Keratinocyte (primary cell): ENCODE data around the gene CHST15. TPM values are rescaled to one million over a fixed set of nuclear protein-coding genes. Genes with fewer than 3 reads are reported as not detected.

ENCODE experiments used
- DNase-seq: peaks from one replicate; pipeline ENCODE4 v3.0.0-alpha.2; 2011; ENCODE audit warnings: low read depth, missing footprints, low spot score
- FAIRE-seq: peaks from 2 replicates; lab custom pipeline; 2011; peaks lifted over from hg19 to GRCh38; lab: Jason Lieb, UNC
- H2AFZ ChIP-seq: 2 replicates; pipeline ENCODE4 v1.6.0; 2012; ENCODE audit warnings: low read length, control low read depth, inconsistent platforms; ENCODE audit not compliant: control insufficient read depth
- H3K27ac ChIP-seq: 2 replicates; pipeline ENCODE4 v1.5.1; 2011; ENCODE audit warnings: low read length; ENCODE audit not compliant: control insufficient read depth, insufficient read depth
- H3K27me3 ChIP-seq: 3 replicates; pipeline ENCODE4 v1.6.0; 2011; ENCODE audit warnings: low read length; ENCODE audit not compliant: control insufficient read depth, insufficient read depth; ENCODE audit errors: extremely low read depth
- H3K36me3 ChIP-seq, 2 experiments: 2 replicates in 1 of 2; 3 replicates in 1 of 2; pipeline ENCODE4 v1.5.1; 2011; ENCODE audit warnings: low read length in 2 of 2, mild to moderate bottlenecking in 1 of 2; ENCODE audit not compliant: control insufficient read depth in 2 of 2, insufficient read depth in 2 of 2; ENCODE audit errors: extremely low read depth in 1 of 2
- H3K4me1 ChIP-seq: 3 replicates; pipeline ENCODE4 v1.5.1; 2011; ENCODE audit warnings: low read length; ENCODE audit not compliant: control insufficient read depth, insufficient read depth; ENCODE audit errors: extremely low read depth
- H3K4me2 ChIP-seq: 3 replicates; pipeline ENCODE4 v1.6.0; 2011; ENCODE audit warnings: low read depth, low read length; ENCODE audit not compliant: control insufficient read depth, insufficient read depth; ENCODE audit errors: extremely low read depth
- H3K4me3 ChIP-seq, 3 experiments: fragments of 200-600 bp in 1 of 3; sonication (generic) in 1 of 3; 2 replicates in 2 of 3; 3 replicates in 1 of 3; pipeline ENCODE4 v1.5.1; 2011 to 2016; ENCODE audit warnings: low read length in 3 of 3, mild to moderate bottlenecking in 3 of 3, control low read depth in 2 of 3, inconsistent platforms in 1 of 3, low read depth in 1 of 3, mixed read lengths in 1 of 3, mixed run types in 1 of 3, moderate library complexity in 1 of 3; ENCODE audit not compliant: control insufficient read depth in 2 of 3, insufficient read depth in 2 of 3; ENCODE audit errors: extremely low read depth in 1 of 3
- H3K79me2 ChIP-seq: 2 replicates; pipeline ENCODE4 v1.6.0; 2012; ENCODE audit warnings: low read length; ENCODE audit not compliant: control insufficient read depth, insufficient read depth
- H3K9ac ChIP-seq: 3 replicates; pipeline ENCODE4 v1.6.0; 2011; ENCODE audit warnings: low read length; ENCODE audit not compliant: control insufficient read depth, insufficient read depth; ENCODE audit errors: extremely low read depth
- H3K9me1 ChIP-seq: 3 replicates; pipeline ENCODE4 v1.6.0; 2011; ENCODE audit warnings: low read length; ENCODE audit not compliant: control insufficient read depth, insufficient read depth; ENCODE audit errors: extremely low read depth
- H3K9me3 ChIP-seq: 2 replicates; pipeline ENCODE4 v1.5.1; 2012; ENCODE audit warnings: low read depth, low read length; ENCODE audit not compliant: control insufficient read depth
- H4K20me1 ChIP-seq: 3 replicates; pipeline ENCODE4 v1.6.0; 2011; ENCODE audit warnings: low read length; ENCODE audit not compliant: control insufficient read depth, insufficient read depth; ENCODE audit errors: extremely low read depth
- CTCF ChIP-seq, 3 experiments: IDR thresholded peaks in 1 of 3; conservative IDR thresholded peaks in 1 of 3; optimal IDR thresholded peaks in 1 of 3; 2 replicates in 2 of 3; 3 replicates in 1 of 3; pipeline versions ENCODE3 to v1.5.1; 2011; ENCODE audit warnings: low read length in 3 of 3, mild to moderate bottlenecking in 3 of 3, moderate library complexity in 2 of 3, control low read depth in 1 of 3, inconsistent platforms in 1 of 3; ENCODE audit not compliant: insufficient read depth in 2 of 3; ENCODE audit errors: extremely low read depth in 1 of 3
- EZH2 ChIP-seq: IDR thresholded peaks from one replicate; pipeline ENCODE4 v1.6.1; 2012; ENCODE audit warnings: inconsistent platforms, mild to moderate bottlenecking, low read length, moderate library complexity
- dilution Hi-C: fragments of 300-500 bp; cut with MboI; formaldehyde crosslinking; loops from one replicate; pipeline ENCODE4 v1.7.0; 2020; ENCODE audit warnings: low sequenced_read_pairs; ENCODE audit not compliant: extremely low pct_ligation_motif_present
- polyA plus RNA-seq, 5 experiments: library from polyadenylated mRNA; depleted of rRNA in 3 of 5; stranded (reverse) in 3 of 5; stranded (forward) in 1 of 5; unstranded in 1 of 5; fragments of >200 nt; gene quantifications; 1 replicate in 1 of 5; 2 replicates in 3 of 5; 3 replicates in 1 of 5; pipeline versions ENCODE4 v1.2.1 to v1.2.3, GENCODE V29; 2011 to 2012; ENCODE audit warnings: missing spikeins in 2 of 5, low read depth in 1 of 5, low replicate concordance in 1 of 5

CHST15 gene
- polyA plus RNA-seq, 1 donor (not counting 4 experiments of a cell fraction or from before 2014, with no cell fraction given): 24.5 TPM

- DNase-seq (no peak), FAIRE-seq (no peak)
- dilution Hi-C loops: no loop called here
- Histone ChIP-seq H4K20me1 (no peaks in the 10 kb centered on the region), H2AFZ (no peak overlapping the region), H3K27ac (no peak overlapping the region), H3K4me1 (no peaks in the 10 kb centered on the region), H3K27me3 (peaks cover 4% of the 10 kb centered on the region), H3K9me1 (no peaks in the 10 kb centered on the region), H3K36me3 (no peaks in the 10 kb centered on the region), H3K4me3 (no peak overlapping the region), H3K9me3 (no peaks in the 10 kb centered on the region), H3K79me2 (no peaks in the 10 kb centered on the region), H3K9ac (no peak overlapping the region), H3K4me2 (no peak overlapping the region)
- no peak for TF ChIP-seq CTCF (optimal IDR thresholded peaks at IDR 0.05 in 1 of 3, IDR thresholded peaks at IDR 0.05 in 1 of 3, conservative IDR thresholded peaks at IDR 0.05 in 1 of 3; ENCODE audit: extremely low read depth in 1 of 3, insufficient read depth in 2 of 3, low read length in 3 of 3)
- TF ChIP-seq EZH2: no peak
Measured at GRCh38 chr10:124132876-124133275, 39.5 kb upstream of the CHST15 start.

GRCh38 chr10:124132306-124132705 lies 38.9 kb upstream of the CHST15 start:
- no peak overlapping the region for H3K9ac ChIP-seq
- FAIRE-seq: no peak
- no peaks in the 10 kb centered on the region for H3K9me3 ChIP-seq
- no peak overlapping the region for H2AFZ ChIP-seq
- no peaks in the 10 kb centered on the region for H4K20me1 ChIP-seq
- H3K79me2 ChIP-seq: no peaks in the 10 kb centered on the region
- H3K4me3 ChIP-seq: no peak overlapping the region
- H3K36me3 ChIP-seq: no peaks in the 10 kb centered on the region
- dilution Hi-C loops: no loop called here
- H3K9me1 ChIP-seq: no peaks in the 10 kb centered on the region
- no peaks in the 10 kb centered on the region for H3K4me1 ChIP-seq
- no peak overlapping the region for H3K4me2 ChIP-seq
- no peak for DNase-seq
- H3K27me3 ChIP-seq: peaks cover 4% of the 10 kb centered on the region
- H3K27ac ChIP-seq: no peak overlapping the region
- TF ChIP-seq CTCF (optimal IDR thresholded peaks at IDR 0.05 in 1 of 3, IDR thresholded peaks at IDR 0.05 in 1 of 3, conservative IDR thresholded peaks at IDR 0.05 in 1 of 3; ENCODE audit: extremely low read depth in 1 of 3, insufficient read depth in 2 of 3, low read length in 3 of 3): no peak
- no peak for TF ChIP-seq EZH2
